HG02759 (cell line): ENCODE data around the gene NME4.
"Not testable (repeated sequence)": the region's sequence is repeated elsewhere in the genome, so short reads cannot be mapped to it uniquely, and the experiment has no call there.

Experiments
- ATAC-seq: cut with Tn5 transposase; IDR thresholded peaks from one replicate; pipeline ENCODE4 v1.9.1; 2021; ENCODE audit warnings: mild to moderate bottlenecking, moderate library complexity; ENCODE audit not compliant: unreplicated experiment

NME4 gene

GRCh38 chr16:375927-376816, 20.8 kb upstream of the NME4 start:
- ATAC-seq = no peak

GRCh38 chr16:376817-377418, 20.1 kb upstream of the NME4 start:
- no peak for ATAC-seq

GRCh38 chr16:377419-377951, 19.5 kb upstream of the NME4 start:
- ATAC-seq = no peak

- ATAC-seq = not testable (repeated sequence)
Measured at GRCh38 chr16:378113-378820, 18.7 kb upstream of the NME4 start.

- ATAC-seq = no peak
Measured at GRCh38 chr16:378821-379182, 18.2 kb upstream of the NME4 start.

- ATAC-seq = no peak
Measured at GRCh38 chr16:379183-379960, 17.6 kb upstream of the NME4 start.

- ATAC-seq = no peak
Measured at GRCh38 chr16:379961-380761, 16.8 kb upstream of the NME4 start.

- ATAC-seq = peak; percentile 5
Measured at GRCh38 chr16:380762-381011, 16.3 kb upstream of the NME4 start.

GRCh38 chr16:381012-381788, 15.8 kb upstream of the NME4 start:
- ATAC-seq = peak; percentile 31

- ATAC-seq = peak; percentile 67
Measured at GRCh38 chr16:381789-382717, 14.9 kb upstream of the NME4 start, which contains the start of gene PGAP6. TSS of gene PGAP6 (minus strand) at chr16:381978. CDS start at chr16:381821, 157 bp downstream.

- ATAC-seq = no peak
Measured at GRCh38 chr16:383326-384051, 13.5 kb upstream of the NME4 start.

- no peak for ATAC-seq
Measured at GRCh38 chr16:386641-387156, 10.3 kb upstream of the NME4 start.

- ATAC-seq = not testable (repeated sequence)
Measured at GRCh38 chr16:387761-388666, 9.0 kb upstream of the NME4 start.

- no peak for ATAC-seq
Measured at GRCh38 chr16:389352-389751, 7.6 kb upstream of the NME4 start.

- ATAC-seq = no peak
Measured at GRCh38 chr16:391885-392335, 5.1 kb upstream of the NME4 start.

- no peak for ATAC-seq
Measured at GRCh38 chr16:392450-393030, 4.5 kb upstream of the NME4 start.
